Measurements from ENCODE around the gene PIK3C2B. TPM values are rescaled to one million over a fixed set of nuclear protein-coding genes. Genes with fewer than 3 reads are reported as not detected.

The PIK3C2B gene
- total RNA-seq, 2 donors from 2014 or later: 13.1 to 19.4 TPM

GRCh38 chr1:204503913-204504519, 9.4 kb upstream of the PIK3C2B start:
- Histone ChIP-seq H3K36me3 (no peaks in the 10 kb centered on the region), H3K27me3 (no peaks in the 10 kb centered on the region), H3K27ac (no peak overlapping the region), H3K9me3 (no peaks in the 10 kb centered on the region), H3K4me1 (peaks cover 0 to 12% of the 10 kb centered on the region in 2 donors), H3K4me3 (no peak overlapping the region)
- no peak for TF ChIP-seq CTCF (IDR thresholded peaks at IDR 0.05)
- no peak for DNase-seq (ENCODE audit: low spot score)

GRCh38 chr1:204503122-204503912, 8.7 kb upstream of the PIK3C2B start:
- TF ChIP-seq CTCF (IDR thresholded peaks at IDR 0.05): peak; percentile 55 to 83

GRCh38 chr1:204502241-204502640, 7.6 kb upstream of the PIK3C2B start:
- no peak for DNase-seq (ENCODE audit: low spot score)
- no peak overlapping the region for H3K4me3 ChIP-seq

More at GRCh38 chr1:204503122-204503912, 8.7 kb upstream of the PIK3C2B start:
- DNase-seq (ENCODE audit: low spot score): no peak
- no peaks in the 10 kb centered on the region for H3K36me3 ChIP-seq
- no peak overlapping the region for H3K4me3 ChIP-seq
- no peaks in the 10 kb centered on the region for H3K27me3 ChIP-seq
- no peak overlapping the region for H3K27ac ChIP-seq
- H3K4me1 ChIP-seq: peaks cover 0 to 12% of the 10 kb centered on the region in 2 donors
- H3K9me3 ChIP-seq: no peaks in the 10 kb centered on the region

GRCh38 chr1:204499511-204500468, 5.2 kb upstream of the PIK3C2B start:
- Histone ChIP-seq H3K4me1 (peaks cover 0 to 6% of the 10 kb centered on the region in 2 donors), H3K9me3 (no peaks in the 10 kb centered on the region), H3K27ac (no peak overlapping the region), H3K27me3 (no peaks in the 10 kb centered on the region), H3K36me3 (no peaks in the 10 kb centered on the region), H3K4me3 (no peak overlapping the region)
- DNase-seq (ENCODE audit: low spot score): no peak
- no peak for TF ChIP-seq CTCF (IDR thresholded peaks at IDR 0.05)

More at GRCh38 chr1:204502241-204502640, 7.6 kb upstream of the PIK3C2B start:
- TF ChIP-seq CTCF (IDR thresholded peaks at IDR 0.05): no peak
- Histone ChIP-seq H3K4me1 (peaks cover 0 to 6% of the 10 kb centered on the region in 2 donors), H3K36me3 (no peaks in the 10 kb centered on the region), H3K27me3 (no peaks in the 10 kb centered on the region), H3K9me3 (no peaks in the 10 kb centered on the region), H3K27ac (no peak overlapping the region)

- DNase-seq (ENCODE audit: low spot score): no peak
- Histone ChIP-seq H3K4me1 (peaks cover 0 to 6% of the 10 kb centered on the region in 2 donors), H3K9me3 (no peaks in the 10 kb centered on the region), H3K27me3 (no peaks in the 10 kb centered on the region), H3K4me3 (no peak overlapping the region), H3K27ac (no peak overlapping the region), H3K36me3 (no peaks in the 10 kb centered on the region)
- no peak for TF ChIP-seq CTCF (IDR thresholded peaks at IDR 0.05)
These were observed 4.4 kb upstream of the PIK3C2B start for GRCh38 chr1:204498981-204499380.

Data from right atrium auricular region (tissue), 2 donors.